Stimulated activated CD4-positive, alpha-beta T cell treated with anti-CD3 and anti-CD28 coated beads, Interleukin-4, amount 100 ng/mL, for 48 hours (primary cell): ENCODE measurements around the gene ANGPT4.
"Not testable (repeated sequence)": the region's sequence is repeated elsewhere in the genome, so short reads cannot be mapped to it uniquely, and the experiment has no call there.

Source experiments
- DNase-seq, 2 donors: peaks; one replicate each; pipeline ENCODE4 v3.0.0-alpha.2; 2020; ENCODE audit warnings: low read depth in 2 of 2

ANGPT4 gene

GRCh38 chr20:906001-906520 lies 10.1 kb downstream of the ANGPT4 start:
- no peak for DNase-seq

GRCh38 chr20:905396-905961 lies 10.7 kb downstream of the ANGPT4 start:
- no peak for DNase-seq

GRCh38 chr20:904039-904545 lies 12.0 kb downstream of the ANGPT4 start:
- no peak for DNase-seq

GRCh38 chr20:897436-897835 lies 18.7 kb downstream of the ANGPT4 start:
- DNase-seq: not testable (repeated sequence)

GRCh38 chr20:896501-897025 lies 19.6 kb downstream of the ANGPT4 start:
- DNase-seq: no peak

GRCh38 chr20:892371-892770 lies 23.8 kb downstream of the ANGPT4 start:
- DNase-seq: not testable (repeated sequence)

GRCh38 chr20:891706-892080 lies 24.4 kb downstream of the ANGPT4 start:
- no peak for DNase-seq

- no peak for DNase-seq
Measured at GRCh38 chr20:891058-891705, 25.0 kb downstream of the ANGPT4 start.

GRCh38 chr20:890666-891057 lies 25.5 kb downstream of the ANGPT4 start:
- DNase-seq: no peak

- no peak for DNase-seq
Measured at GRCh38 chr20:889932-890463, 26.1 kb downstream of the ANGPT4 start.

- no peak for DNase-seq
Measured at GRCh38 chr20:889106-889505, 27.0 kb downstream of the ANGPT4 start.

- no peak for DNase-seq
Measured at GRCh38 chr20:888057-888456, 28.1 kb downstream of the ANGPT4 start.

GRCh38 chr20:887137-887536 lies 29.0 kb downstream of the ANGPT4 start:
- no peak for DNase-seq

GRCh38 chr20:884983-885952 lies 30.9 kb downstream of the ANGPT4 start:
- no peak for DNase-seq

GRCh38 chr20:881783-882144 lies 34.4 kb downstream of the ANGPT4 start:
- DNase-seq: no peak

GRCh38 chr20:881051-881782 lies 34.9 kb downstream of the ANGPT4 start:
- no peak for DNase-seq

- no peak for DNase-seq
Measured at GRCh38 chr20:879626-880025, 36.5 kb downstream of the ANGPT4 start.

- no peak for DNase-seq
Measured at GRCh38 chr20:878511-879307, 37.4 kb downstream of the ANGPT4 start.

- DNase-seq: no peak
Measured at GRCh38 chr20:877814-878213, 38.3 kb downstream of the ANGPT4 start.

- no peak for DNase-seq
Measured at GRCh38 chr20:875115-875514, 41.0 kb downstream of the ANGPT4 start.
